ENCODE data around the gene TRIO.
"Not testable (repeated sequence)": the region's sequence is repeated elsewhere in the genome, so short reads cannot be mapped to it uniquely, and the experiment has no call there.

Gene TRIO

DNA sequence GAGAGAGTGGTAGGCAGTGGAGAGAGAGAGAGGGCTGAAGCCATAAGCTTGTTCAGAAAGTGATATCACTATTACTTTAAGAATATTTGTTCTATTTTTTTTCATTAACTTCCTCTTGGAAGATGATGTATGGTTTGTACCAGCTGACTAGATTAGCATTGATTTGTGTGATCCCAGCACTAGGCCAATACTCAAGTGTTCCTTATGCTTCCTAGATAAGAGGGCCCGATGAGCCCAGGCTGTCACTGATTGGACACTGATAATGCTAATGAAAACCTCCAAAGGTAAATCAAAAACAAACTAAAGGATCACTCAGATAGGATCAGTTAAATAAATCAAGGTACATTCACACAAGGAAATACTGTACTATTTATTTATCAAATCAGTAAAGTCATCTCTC, 385.8 kb downstream of the TRIO start:
- no peak for DNase-seq

DNA sequence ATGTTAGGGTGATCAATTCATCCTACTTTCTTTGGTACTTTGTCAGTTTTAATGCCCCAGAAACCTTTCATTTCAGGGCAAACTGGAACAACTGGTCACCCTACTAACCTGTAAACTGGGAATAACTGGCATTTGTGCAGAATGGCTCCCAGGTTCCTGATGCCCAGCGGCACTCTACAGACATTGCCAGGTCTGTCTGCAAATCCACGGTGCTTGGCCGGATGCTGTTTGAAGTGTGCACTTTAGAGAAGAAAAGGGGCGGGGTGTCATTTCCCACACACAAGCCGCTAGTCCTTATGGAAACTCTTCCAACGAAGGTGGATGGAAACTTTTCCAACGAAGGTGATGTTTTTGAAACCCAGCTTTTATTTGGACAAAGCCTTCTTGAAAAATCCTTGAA, 388.5 kb downstream of the TRIO start:
- no peak for DNase-seq

DNA sequence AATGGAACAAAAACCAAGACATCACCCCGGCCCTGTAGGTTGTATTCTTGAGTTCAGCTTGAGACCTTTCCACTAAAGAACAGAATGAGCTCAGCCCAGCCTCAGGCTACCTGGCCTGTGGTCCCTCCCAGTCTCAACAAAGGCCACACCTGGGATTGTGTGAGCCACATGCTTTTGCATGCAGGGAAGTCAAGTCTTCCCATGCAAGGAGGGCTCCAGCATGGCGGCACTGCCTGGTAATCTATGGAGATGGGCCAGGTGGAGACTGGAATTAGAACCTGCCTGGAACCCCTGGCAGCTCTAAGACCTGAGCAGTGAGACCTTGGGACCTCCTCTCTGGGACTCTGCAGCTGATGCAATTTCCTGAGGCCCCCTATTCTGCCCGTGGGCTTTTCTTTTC, 389.0 kb downstream of the TRIO start:
- no peak for DNase-seq

DNA sequence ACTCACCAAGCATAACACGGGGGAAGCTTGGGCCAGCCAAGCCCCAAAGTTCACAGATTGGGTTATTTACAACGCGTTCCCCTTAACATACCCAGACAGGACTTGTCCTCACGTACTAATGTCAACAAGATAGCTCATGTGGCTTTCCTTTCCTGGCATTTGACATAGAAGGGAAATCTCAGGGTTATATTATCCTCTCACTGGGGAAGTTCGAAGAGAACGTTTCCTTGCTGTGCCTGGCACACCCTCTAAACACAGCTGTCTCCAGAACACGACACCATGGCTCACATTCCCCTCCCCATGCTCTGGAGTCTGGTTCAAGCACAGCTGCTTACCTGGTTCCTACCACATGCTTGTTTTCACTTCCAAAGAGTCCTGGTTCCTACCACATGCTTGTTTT, 391.6 kb downstream of the TRIO start:
- DNase-seq: no peak

- DNase-seq: no peak
These were observed 402.2 kb downstream of the TRIO start for GRCh38 chr5:14545308-14545707.

- no peak for DNase-seq
These were observed 402.7 kb downstream of the TRIO start for GRCh38 chr5:14545862-14546261.

DNA sequence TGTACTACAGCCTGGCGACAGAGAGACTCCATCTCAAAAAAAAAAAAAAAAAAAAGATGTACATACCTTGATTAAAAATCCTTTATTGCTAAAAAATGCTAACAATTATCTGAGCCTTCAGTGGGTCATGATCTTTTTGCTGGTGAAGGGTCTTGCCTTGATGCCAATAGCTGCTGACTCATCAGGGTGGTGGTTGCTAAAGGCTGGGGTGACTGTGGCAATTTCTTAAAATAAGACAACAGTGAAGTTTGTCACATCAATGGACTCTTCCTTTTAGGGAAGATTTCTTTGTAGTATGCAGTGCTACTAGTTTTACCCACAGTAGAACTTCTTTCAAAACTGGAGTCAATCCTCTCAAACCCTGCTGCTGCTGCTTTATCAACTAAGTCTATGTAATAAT, 404.5 kb downstream of the TRIO start:
- no peak for DNase-seq

GRCh38 chr5:14551211-14551610, 408.1 kb downstream of the TRIO start:
- no peak for DNase-seq

DNA sequence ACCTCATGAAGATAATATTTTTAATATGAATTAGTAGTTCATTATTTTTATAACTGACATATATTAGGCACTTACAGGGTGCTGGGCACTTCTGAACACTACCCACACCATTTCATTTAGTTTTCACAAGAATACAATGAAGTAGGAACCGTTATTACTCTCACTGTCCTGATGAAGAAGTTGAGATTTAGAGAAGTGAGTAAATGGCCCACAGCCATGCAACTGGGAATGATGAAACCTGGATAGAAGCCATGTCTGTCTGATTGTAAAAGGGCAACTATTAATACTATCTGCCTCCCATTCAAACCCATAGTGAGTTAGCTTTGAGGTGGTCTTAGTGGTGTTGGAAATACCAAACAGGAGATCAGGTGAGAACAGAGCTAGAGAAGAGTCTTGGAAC, 408.9 kb downstream of the TRIO start:
- no peak for DNase-seq

- not testable (repeated sequence) for DNase-seq
These were observed 411.1 kb downstream of the TRIO start for GRCh38 chr5:14554288-14554687.

GRCh38 chr5:14556015-14556414, 412.9 kb downstream of the TRIO start:
- DNase-seq: no peak

GRCh38 chr5:14557203-14557770, 414.1 kb downstream of the TRIO start:
- DNase-seq: no peak

DNA sequence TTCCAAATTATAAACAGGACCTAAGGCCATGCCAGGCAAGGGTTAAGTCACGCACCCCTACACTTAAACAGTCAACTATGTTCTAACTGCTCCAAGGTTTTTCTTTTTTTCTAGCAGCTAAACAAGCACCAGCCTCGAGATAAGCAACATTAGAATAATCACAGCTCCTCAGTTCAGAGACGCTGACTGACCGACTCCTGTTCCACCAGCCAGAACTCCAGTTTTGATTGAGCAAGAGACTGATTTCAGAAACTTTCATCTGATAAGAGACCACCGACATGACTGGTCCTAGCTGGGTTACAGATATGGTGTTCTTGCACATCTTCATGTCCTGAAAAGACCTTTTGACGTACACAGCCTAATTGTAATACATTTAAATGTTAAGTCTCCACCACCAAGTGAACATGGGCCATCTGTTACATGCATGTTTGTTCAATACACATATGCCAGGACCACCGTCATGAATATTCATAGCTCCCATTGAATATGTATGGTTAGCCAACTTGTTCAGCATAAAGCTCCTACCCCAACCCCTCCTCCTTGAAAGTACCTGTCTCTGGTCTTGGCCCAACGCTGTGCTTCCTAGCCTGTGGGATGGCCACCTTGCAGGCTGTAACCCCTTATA, 414.8 kb downstream of the TRIO start:
- no peak for DNase-seq

Data from stimulated activated naive CD4-positive, alpha-beta T cell treated with Interleukin-2 at 50 U/mL for 16 hours (primary cell).